IPS-18c (cell line): ENCODE measurements around the gene KLF9.

ENCODE experiments used
- H3K4me3 ChIP-seq: 2 replicates; pipeline ENCODE4 v1.7.0; 2013; ENCODE audit warnings: low read depth, mild to moderate bottlenecking, low read length, moderate library complexity; ENCODE audit not compliant: insufficient read depth
- H3K9me3 ChIP-seq: one replicate; pipeline ENCODE4 v1.6.1; 2013; ENCODE audit warnings: mild to moderate bottlenecking, low read length, moderate library complexity; ENCODE audit not compliant: control insufficient read depth, insufficient read depth

The KLF9 gene

DNA sequence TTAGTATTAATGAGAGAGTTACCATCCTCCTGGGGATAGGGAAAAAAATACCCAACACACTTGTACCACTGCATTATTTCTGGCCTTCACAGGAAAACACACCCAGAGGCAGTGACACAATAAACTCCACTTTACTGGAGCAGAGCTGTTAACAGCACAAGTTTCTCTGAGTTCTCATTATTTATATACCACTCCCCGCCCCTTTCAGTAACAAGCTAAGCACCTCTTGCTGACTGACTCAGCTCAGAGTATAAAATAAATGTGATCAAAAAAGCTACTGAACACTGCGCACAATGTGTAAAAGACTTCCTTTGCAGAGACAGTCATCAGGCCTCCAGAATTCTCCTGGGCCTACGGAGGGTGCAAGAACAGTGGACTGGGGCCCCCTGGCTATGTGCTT is 21.6 kb downstream of the KLF9 start:
- Histone ChIP-seq H3K9me3 (no peaks in the 10 kb centered on the region), H3K4me3 (no peak overlapping the region)

DNA sequence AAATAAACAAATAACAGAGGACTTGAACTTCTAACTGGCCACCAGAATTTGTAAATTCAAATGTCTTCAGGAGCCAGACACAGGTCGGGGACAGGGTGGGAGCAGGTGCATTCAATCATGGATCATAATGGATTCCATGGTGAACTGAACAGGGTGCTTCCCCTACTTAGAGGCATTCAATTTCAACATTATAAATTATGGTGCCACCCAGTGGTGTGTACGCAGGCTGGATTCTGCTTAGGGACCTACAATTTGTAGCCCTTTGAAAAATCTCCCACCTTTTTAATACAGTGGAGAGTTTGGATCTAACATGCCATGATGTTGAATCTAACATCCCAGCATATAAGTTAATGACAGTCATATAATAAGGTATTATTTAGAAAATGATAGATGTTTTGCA is 22.3 kb downstream of the KLF9 start:
- Histone ChIP-seq H3K4me3 (no peak overlapping the region), H3K9me3 (no peaks in the 10 kb centered on the region)

DNA sequence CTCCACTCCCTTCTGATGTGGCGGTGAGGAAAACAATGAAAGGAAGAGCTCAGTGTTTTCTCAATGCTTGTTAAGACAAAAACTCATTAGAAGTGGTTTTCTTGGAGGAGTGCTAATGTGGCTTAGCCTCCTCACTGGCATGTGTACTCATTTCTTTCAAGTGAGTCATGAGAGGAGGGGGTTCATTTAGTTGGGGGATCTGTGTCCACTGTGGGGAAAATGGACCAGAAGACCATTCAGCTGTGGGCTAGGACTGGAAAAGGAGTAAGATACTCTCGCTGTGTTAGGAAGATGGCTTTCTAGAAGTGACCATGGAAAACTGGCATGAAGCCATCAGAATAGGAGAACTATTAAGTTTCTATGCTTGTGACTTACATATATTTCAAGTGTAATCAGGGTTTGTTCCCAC is 23.5 kb downstream of the KLF9 start:
- no peak overlapping the region for H3K4me3 ChIP-seq
- H3K9me3 ChIP-seq = no peaks in the 10 kb centered on the region

DNA sequence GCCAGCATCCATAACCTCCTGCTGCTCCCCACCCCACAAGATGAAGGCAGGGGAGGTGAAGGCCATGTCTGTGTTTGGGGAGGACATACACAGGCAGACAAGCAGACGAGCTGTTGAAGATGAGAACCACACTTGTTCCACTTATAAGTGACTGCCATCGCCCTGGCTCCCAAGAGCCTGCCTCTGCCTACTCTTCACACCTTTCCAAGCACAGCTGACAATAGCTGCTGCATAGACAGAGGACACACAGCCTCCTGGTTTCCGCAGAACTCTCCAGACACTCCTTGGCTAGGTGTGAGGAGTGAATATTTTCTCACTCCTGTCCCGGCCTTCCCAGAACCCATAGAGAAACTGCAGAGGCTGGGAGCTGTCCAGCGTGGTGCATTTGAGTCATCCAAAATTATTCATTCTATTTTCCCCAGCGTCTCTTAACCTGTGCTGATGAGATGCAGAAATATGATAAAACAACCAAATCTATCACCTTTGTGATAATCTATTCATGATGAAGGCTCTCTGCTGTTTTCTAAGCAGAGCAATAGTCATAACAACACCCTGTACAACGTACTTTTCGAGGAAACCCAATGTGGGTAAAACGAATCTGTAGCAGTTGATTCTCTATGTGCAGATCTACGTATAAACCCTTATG is 24.7 kb downstream of the KLF9 start:
- Histone ChIP-seq H3K4me3 (no peak overlapping the region), H3K9me3 (no peaks in the 10 kb centered on the region)

DNA sequence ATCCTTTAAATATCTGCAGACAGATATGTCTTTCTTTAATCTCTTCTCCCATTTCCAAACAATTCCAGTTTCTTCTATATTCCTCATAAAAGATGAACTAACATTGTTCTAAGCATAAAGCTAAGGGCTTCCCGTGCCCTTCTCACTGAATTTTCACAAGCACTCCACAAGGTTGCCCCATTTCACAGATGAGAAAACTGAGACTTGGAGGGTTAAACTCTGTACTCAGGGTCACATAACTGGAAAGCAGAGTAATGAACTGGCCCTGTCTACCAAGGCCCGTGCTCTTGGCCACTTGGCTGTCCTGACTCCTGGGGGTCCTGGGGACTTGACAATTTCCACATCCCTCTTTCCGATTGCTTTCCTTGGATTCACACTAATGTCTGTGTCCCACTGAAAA is 25.3 kb downstream of the KLF9 start:
- Histone ChIP-seq H3K9me3 (no peaks in the 10 kb centered on the region), H3K4me3 (no peak overlapping the region)

DNA sequence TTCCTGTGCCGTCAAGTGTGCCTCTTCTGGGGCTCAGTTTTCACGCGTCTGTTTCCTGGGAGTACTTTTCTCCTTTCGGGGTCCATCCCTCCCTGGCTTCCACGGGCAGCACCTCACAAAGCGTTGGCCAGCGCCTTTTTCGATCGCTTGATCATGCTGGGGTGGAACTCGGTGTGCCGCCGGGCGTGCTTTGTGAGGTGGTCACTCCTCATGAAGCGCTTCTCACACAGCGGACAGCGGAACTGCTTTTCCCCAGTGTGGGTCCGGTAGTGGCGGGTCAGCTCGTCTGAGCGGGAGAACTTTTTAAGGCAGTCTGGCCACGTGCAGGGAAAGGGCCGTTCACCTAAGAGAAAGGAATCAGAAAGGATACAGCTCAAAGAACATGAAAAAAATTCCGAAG is 26.8 kb downstream of the KLF9 start:
- H3K9me3 ChIP-seq = no peaks in the 10 kb centered on the region
- no peak overlapping the region for H3K4me3 ChIP-seq

DNA sequence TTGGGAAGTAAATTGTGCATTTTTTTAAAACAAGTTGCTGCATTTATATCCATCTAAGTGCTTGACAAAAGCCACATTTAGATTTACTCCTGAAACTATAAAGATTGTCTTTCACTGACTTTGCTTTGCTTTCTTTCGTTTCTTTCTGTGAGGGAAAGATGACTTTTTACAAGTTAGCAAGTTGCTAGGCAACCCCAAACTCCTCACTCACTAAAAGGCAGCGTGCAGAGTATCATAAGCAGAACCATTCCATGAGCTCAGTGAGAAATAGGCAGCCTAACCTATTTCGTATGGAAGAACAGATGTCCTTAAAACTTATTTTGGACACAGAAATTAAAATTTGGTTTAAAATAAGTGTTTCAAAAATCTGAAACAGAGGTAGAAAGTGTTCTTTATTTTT is 29.0 kb downstream of the KLF9 start:
- H3K4me3 ChIP-seq = no peak overlapping the region
- H3K9me3 ChIP-seq = no peaks in the 10 kb centered on the region

DNA sequence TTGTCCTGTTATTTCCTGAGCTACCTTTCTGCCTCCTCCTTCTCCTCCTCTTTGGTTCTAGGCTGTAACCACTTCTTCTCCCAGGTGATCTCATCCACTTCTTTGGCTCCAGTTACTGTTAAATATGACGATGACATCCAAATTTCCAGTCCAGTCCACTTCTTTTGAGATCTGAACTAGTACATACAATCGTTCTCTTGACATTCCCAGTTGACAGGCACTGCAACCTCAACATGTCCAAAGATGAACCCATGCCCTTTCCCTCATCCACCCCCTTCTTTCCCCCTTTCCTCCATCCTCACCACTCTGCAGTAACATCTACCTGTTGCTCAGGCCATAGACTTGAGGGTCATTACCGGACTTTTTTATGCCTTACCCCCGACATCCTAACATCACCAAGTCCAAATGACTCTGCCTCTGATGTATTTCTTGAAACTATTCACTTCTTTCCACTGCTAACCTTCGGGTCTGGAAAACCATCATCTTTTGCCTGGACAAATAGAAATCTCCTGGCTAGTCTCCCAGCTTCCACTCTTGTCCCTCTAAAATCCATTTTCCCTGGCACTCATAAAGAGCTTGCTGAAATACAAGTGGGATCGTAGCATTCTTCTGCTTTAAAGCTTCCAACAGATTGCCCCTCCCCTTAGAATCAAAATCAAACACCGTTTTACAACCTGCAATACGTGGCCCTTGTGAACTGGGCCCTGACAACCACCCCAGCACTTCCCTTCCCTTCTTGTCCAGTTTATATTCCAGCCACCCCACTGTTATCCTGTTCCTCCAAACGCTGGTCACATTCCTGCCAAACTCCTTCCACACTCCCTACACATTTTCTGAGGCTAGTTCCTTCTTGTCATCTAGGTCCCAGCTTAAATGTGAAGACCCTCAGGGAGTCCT is 31.5 kb downstream of the KLF9 start:
- Histone ChIP-seq H3K4me3 (no peak overlapping the region), H3K9me3 (no peaks in the 10 kb centered on the region)

DNA sequence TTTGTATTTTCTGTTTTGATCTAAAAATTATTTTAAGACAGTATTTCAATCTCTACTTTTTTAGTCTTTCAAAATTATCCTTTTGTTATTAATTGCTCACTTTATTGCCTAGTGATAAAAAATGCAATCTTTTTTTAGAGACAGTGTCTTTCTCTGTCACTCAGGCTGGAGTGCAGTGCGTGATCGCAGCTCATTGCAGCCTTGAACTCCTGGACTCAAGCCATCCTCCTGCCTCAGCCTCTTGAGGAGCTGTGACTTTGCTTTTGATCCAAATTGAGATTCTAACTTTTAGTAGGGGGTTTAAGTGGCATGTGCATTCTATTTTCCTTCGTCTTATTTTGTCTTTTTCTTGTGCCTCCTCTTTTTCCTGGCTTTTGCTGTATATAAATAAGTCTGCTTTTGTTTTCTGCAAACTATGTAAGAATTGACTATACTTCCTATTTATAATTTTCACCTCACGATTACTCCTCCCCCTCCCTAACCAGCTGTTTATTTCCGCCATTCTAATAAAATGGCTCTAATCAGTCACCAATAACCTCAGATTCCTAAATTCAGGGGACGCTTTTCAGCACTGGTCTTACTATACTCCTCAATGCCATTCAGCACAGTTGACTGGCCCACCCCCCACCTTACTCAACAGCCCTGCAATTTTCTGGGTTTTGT is 32.3 kb downstream of the KLF9 start:
- no peak overlapping the region for H3K4me3 ChIP-seq
- no peaks in the 10 kb centered on the region for H3K9me3 ChIP-seq

DNA sequence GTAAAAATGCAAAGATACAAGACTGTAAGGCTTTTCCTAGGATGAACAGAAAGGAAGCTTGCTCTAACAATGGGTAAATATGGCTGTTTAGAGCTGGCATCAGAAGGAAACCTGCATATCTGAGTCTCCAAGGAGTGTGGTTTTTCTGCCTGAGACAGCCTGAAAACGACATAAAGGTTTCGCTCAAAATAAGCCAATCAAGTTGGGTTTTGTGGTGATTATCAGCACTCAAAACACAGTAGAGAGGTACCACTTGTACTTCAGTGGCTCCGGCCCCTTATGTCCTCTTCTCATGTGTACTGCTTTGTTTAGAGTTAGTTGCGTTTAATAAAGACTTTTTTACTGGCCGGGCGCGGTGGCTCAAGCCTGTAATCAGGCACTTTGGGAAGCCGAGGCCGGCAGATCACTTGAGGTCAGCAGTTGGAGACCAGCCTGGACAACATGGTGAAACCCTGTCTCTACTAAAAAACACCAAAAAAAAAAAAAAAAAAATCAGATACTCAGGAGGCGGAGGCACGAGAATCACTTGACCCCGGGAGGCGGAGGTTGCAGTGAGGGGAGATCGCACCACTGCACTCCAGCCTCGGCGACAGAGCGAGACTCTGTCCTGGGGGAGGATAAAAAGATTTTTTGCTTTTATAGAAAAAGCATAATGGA is 39.4 kb downstream of the KLF9 start:
- H3K4me3 ChIP-seq = no peak overlapping the region
- no peaks in the 10 kb centered on the region for H3K9me3 ChIP-seq

DNA sequence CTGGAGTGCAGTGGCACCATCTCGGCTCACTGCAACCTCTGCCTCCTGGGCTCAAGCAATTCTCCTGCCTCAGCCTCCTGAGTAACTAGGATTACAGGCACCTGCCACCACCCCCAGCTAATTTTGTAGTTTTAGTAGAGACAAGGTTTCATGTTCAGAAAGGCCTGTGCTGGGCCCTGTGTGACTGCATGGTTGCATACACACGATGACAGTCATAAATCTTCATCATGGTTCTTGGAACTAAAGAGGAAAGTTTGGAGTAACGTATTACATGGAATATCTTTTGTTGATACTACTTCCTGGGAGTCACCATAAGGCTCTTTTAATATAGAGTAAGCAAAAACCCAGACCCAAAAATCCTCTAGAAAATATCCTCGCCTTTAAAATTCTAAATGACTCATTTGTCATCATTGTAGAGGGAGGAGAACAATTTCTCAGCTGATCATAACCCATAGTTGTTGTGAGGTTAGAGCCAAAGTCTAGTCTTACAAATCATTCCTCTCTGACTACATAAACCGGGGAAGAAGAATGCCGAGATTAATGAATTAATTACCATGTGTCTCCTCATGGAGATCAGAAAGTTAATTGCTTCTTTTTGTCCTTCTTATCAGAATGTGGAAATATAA is 47.0 kb downstream of the KLF9 start:
- H3K4me3 ChIP-seq = no peak overlapping the region
- no peaks in the 10 kb centered on the region for H3K9me3 ChIP-seq

DNA sequence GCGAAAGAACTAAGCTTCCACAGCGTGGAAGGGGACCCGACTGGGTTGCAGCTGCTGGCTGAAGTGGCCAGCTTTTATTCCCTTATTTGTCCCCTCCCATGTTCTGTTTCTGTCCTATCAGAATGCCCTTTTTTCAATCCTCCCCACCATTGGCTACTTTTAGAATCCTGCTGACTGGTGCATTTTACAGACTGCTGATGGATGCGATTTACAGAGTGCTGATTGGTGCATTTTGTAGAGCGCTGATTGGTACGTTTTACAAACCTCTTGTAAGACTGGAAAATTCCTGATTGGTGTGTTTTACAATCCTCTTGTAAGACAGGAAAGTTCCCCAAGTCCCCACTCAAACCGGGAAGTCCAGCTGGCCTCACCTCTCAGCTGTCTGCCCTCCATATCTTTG is 50.7 kb downstream of the KLF9 start:
- H3K9me3 ChIP-seq = no peaks in the 10 kb centered on the region
- H3K4me3 ChIP-seq = no peak overlapping the region

DNA sequence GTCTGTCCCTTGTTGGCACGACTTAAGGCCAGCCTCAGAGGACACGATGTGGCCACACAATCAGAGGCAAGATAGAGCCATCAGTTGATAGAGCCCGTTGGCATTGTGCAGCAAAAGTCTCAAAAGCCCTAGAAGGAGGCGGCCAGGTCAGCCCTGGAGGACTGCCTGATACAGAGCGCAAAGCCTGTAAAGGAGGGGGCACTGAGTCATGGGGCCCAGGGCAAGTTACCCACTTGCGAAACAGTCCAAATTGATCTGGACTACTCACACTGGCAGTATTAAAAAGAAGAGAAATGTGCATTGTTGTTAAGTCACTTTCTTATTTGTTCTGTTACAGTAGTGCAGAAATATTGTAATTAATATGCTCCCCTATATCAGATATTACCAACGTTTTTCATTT is 51.5 kb downstream of the KLF9 start:
- Histone ChIP-seq H3K9me3 (no peaks in the 10 kb centered on the region), H3K4me3 (no peak overlapping the region)

DNA sequence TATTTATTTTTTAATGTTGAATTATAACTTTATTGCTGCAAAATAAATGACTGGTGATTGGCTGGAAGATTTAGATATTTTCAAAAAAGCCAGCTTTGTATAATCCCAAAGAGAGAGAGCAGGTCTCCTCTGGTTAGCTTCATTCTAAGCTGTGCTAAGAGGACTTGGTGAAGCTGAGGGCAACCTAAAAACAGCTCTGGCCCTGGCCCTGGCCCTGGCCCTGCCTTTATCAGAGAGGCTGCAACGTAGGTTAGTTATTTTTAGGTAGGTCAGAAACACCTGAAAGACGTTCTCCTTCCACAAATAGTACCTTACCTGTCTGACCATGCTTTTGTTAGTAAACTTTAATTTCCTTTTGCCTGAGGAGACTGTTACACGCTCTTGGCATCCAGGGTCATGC is 58.7 kb downstream of the KLF9 start:
- Histone ChIP-seq H3K9me3 (no peaks in the 10 kb centered on the region), H3K4me3 (no peak overlapping the region)

DNA sequence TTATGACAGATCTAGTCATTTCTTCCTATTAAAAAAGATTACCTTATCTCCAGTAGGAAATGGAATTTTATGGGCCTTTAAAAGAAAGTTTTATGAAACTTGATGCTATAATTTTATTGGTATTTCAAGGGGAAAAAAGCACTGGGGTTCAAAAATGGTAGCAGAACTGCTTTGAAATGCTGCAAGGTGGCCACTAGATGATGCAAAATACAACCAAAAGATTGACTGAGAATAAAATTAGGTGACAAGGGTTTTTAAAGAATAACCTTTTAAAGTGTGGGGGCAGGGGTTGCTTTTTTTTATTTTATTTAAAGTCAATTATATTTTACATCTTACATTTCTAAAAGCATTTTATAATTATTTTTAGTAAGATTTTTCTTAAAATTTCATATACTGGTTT is 61.7 kb downstream of the KLF9 start:
- Histone ChIP-seq H3K9me3 (no peaks in the 10 kb centered on the region), H3K4me3 (no peak overlapping the region)

DNA sequence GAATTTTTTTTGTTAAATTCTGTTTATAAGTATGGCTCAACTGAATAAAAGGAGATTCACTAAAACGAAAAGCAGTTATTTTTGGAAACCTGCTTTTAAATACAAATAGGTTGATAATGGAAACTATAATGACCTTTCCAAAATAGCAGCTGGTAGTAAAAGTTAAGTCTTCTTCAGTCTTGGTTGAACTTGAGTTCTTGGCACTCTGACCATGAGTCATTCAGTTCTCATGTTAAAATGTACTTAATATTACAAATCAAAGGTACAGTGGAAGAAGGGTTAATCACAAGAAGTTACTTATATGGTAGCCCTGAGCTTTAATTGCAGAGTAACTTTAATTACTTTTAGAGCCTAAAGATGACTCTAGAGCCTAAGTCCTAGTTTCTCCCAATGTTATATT is 62.1 kb downstream of the KLF9 start:
- Histone ChIP-seq H3K9me3 (no peaks in the 10 kb centered on the region), H3K4me3 (no peak overlapping the region)

DNA sequence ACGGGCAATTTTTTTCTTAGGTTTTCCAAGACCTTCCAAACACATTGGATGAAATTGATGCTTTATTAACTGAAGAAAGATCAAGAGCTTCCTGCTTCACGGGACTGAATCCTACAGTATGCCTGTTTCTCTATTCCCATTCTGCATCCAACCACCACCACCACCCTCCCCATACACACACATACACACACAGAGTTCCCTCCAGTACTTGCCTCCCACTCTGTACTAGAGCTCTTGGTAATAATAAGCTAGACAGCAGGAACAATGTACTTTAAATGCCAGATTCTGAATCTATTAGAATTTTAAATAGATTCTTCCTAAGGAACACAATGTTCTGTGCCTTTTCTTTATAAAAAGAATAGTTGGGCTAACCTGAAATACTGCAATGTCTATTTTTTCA is 67.4 kb downstream of the KLF9 start:
- H3K9me3 ChIP-seq = no peaks in the 10 kb centered on the region
- H3K4me3 ChIP-seq = no peak overlapping the region
